GM12878 (cell line): ENCODE data around the gene CFLAR. TPM values are rescaled to one million over a fixed set of nuclear protein-coding genes. Genes with fewer than 3 reads are reported as not detected.

Experiments
- ATAC-seq: fragments of 200-7000 bp; cut with Tn5 transposase; 3 replicates; pipeline ENCODE4 v1.9.1; 2020; ENCODE audit warnings: mild to moderate bottlenecking, moderate library complexity
- BruUV-seq: library from RNA; stranded (reverse); fragments of 400-500 nt; replicated peaks from 2 replicates; lab custom pipeline; 2021; lab: Mats Ljungman, UMichigan
- CTCF ChIA-PET: fragments of 300-600 bp; sonication (Branson Sonifier 250); formaldehyde crosslinking; extraction: SDS; loops from one replicate; lab custom pipeline; 2021; ENCODE audit warnings: inconsistent platforms; lab: Yijun Ruan, JAX
- POLR2A ChIA-PET: fragments of 350-600 bp; formaldehyde crosslinking; extraction: SDS; loops from one replicate; lab custom pipeline; 2021; ENCODE audit warnings: inconsistent platforms; lab: Charles Lee
- RAD21 ChIA-PET: fragments of 300-600 bp; sonication (Branson Sonifier 250); formaldehyde crosslinking; loops from one replicate; lab custom pipeline; 2023; ENCODE audit warnings: antibody characterized with exemption; ENCODE audit not compliant: unreplicated experiment; lab: Charles Lee
- SMC1A ChIA-PET: fragments of 300-600 bp; sonication (Branson Sonifier 250); formaldehyde crosslinking; loops from one replicate; lab custom pipeline; 2023; ENCODE audit not compliant: unreplicated experiment, uncharacterized antibody; lab: Charles Lee
- DNase-seq: peaks from one replicate; pipeline ENCODE4 v3.0.0-alpha.2; 2011; ENCODE audit warnings: low read depth, low spot score
- FAIRE-seq: peaks from 3 replicates; lab custom pipeline; 2011; peaks lifted over from hg19 to GRCh38; lab: Jason Lieb, UNC
- H2AFZ ChIP-seq: 2 replicates; pipeline ENCODE4 v1.6.0; 2011; ENCODE audit warnings: low read depth, low read length, control low read depth; ENCODE audit not compliant: control insufficient read depth
- H3K27ac ChIP-seq: 2 replicates; pipeline ENCODE4 v1.5.1; 2011; ENCODE audit warnings: control low read depth; ENCODE audit not compliant: control insufficient read depth, insufficient read depth
- H3K27me3 ChIP-seq, 2 experiments: replicated peaks in 1 of 2; 2 replicates each; pipeline versions ENCODE4 v1.6.0 to v1.6.1; 2011; ENCODE audit warnings: low read length in 1 of 2; ENCODE audit not compliant: control insufficient read depth in 2 of 2, insufficient read depth in 2 of 2
- H3K36me3 ChIP-seq, 2 experiments: 2 replicates each; pipeline ENCODE4 v1.5.1; 2011; ENCODE audit warnings: low read length in 1 of 2; ENCODE audit not compliant: control insufficient read depth in 2 of 2, insufficient read depth in 2 of 2
- H3K4me1 ChIP-seq: 2 replicates; pipeline ENCODE4 v1.6.1; 2011; ENCODE audit warnings: mild to moderate bottlenecking, low read length, moderate library complexity, mixed read lengths; ENCODE audit not compliant: control insufficient read depth, insufficient read depth
- H3K4me2 ChIP-seq: 2 replicates; pipeline ENCODE4 v1.6.0; 2011; ENCODE audit warnings: control low read depth; ENCODE audit not compliant: control insufficient read depth, insufficient read depth
- H3K4me3 ChIP-seq: fragments of 200-600 bp; sonication (generic); 2 replicates; pipeline ENCODE4 v1.5.1; 2016
- H3K79me2 ChIP-seq: 2 replicates; pipeline ENCODE4 v1.6.0; 2011; ENCODE audit warnings: low read length; ENCODE audit not compliant: control insufficient read depth, insufficient read depth
- H3K9ac ChIP-seq: 2 replicates; pipeline ENCODE4 v1.8.0; 2011; ENCODE audit warnings: low read length, control low read depth, mixed read lengths; ENCODE audit not compliant: control insufficient read depth, insufficient read depth
- H3K9me3 ChIP-seq: replicated peaks from 3 replicates; pipeline ENCODE4 v1.5.1; 2011; ENCODE audit warnings: mild to moderate bottlenecking, low read length; ENCODE audit not compliant: control insufficient read depth, insufficient read depth
- H4K20me1 ChIP-seq: 2 replicates; pipeline ENCODE4 v1.6.0; 2011; ENCODE audit not compliant: control insufficient read depth, insufficient read depth
- CREM ChIP-seq: IDR thresholded peaks from 2 replicates; pipeline ENCODE4 v1.6.1; 2014; ENCODE audit warnings: antibody characterized with exemption, low read depth
- E4F1 ChIP-seq: fragments of 450-650 bp; IDR thresholded peaks from 2 replicates; pipeline ENCODE4 v1.6.1; 2018; ENCODE audit warnings: borderline replicate concordance, mild to moderate bottlenecking; ENCODE audit not compliant: partially characterized antibody
- FOXM1 ChIP-seq: IDR thresholded peaks from 2 replicates; pipeline ENCODE4 v1.6.1; 2012; ENCODE audit warnings: low read depth, mild to moderate bottlenecking, inconsistent platforms, low read length, moderate library complexity
- KAT2A ChIP-seq: conservative IDR thresholded peaks from 2 replicates; pipeline ENCODE4 v1.6.1; 2011; ENCODE audit warnings: low read depth, low read length; ENCODE audit not compliant: control insufficient read depth
- MEF2A ChIP-seq: IDR thresholded peaks from 2 replicates; pipeline ENCODE4 v1.6.1; 2011; ENCODE audit warnings: low read depth, mild to moderate bottlenecking, low read length, moderate library complexity; ENCODE audit not compliant: insufficient read depth
- NR2F1 ChIP-seq: fragments of 450-650 bp; conservative IDR thresholded peaks from 2 replicates; pipeline ENCODE4 v1.6.1; 2017; ENCODE audit warnings: mild to moderate bottlenecking
- POLR2A ChIP-seq: IDR thresholded peaks from 2 replicates; pipeline ENCODE4 v1.6.1; 2011; ENCODE audit warnings: low read depth, mild to moderate bottlenecking, low read length
- PRDM15 ChIP-seq: fragments of 450-650 bp; formaldehyde crosslinking; IDR thresholded peaks from 2 replicates; pipeline ENCODE4 v1.4.0; 2020; ENCODE audit warnings: mild to moderate bottlenecking, moderate library complexity
- STAT1 ChIP-seq: fragments of 450-650 bp; conservative IDR thresholded peaks from 2 replicates; pipeline ENCODE4 v1.6.1; 2014; ENCODE audit warnings: antibody characterized with exemption, mild to moderate bottlenecking
- TCF3 ChIP-seq: IDR thresholded peaks from 2 replicates; pipeline ENCODE4 v1.6.1; 2012; ENCODE audit warnings: low read depth, mild to moderate bottlenecking, low read length, borderline replicate concordance; ENCODE audit not compliant: insufficient read depth
- ZBTB4 ChIP-seq: fragments of 450-650 bp; formaldehyde crosslinking; IDR thresholded peaks from 2 replicates; pipeline ENCODE4 v1.4.0; 2022; ENCODE audit warnings: mild to moderate bottlenecking, moderate library complexity
- ZNF207 ChIP-seq: fragments of 450-650 bp; IDR thresholded peaks from 2 replicates; pipeline ENCODE4 v1.6.1; 2014; ENCODE audit warnings: antibody characterized with exemption, mild to moderate bottlenecking, borderline replicate concordance
- WGBS: methylation state at CpG from one replicate; pipeline ENCODE4 v1.1.6; 2016; ENCODE audit warnings: low lambda C conversion rate; ENCODE audit not compliant: insufficient replicate concordance, insufficient coverage; ENCODE audit errors: missing lambda C conversion rate; 5-methylcytosine and 5-hydroxymethylcytosine counted together
- in situ Hi-C: fragments of 300-500 bp; cut with MboI; formaldehyde crosslinking; loops from 9 replicates; pipeline ENCODE4 v1.14.3; 2018; ENCODE audit warnings: mixed read lengths
- intact Hi-C: fragments of 100-400 bp; cut with micrococcal nuclease; formaldehyde crosslinking; loops from one replicate; pipeline ENCODE4 v1.14.2; 2022; ENCODE audit not compliant: unreplicated experiment
- polyA plus RNA-seq, 11 experiments: library from polyadenylated mRNA; depleted of rRNA in 4 of 11; unstranded in 6 of 11; stranded (reverse) in 5 of 11; fragments of >200 nt; fragmentation: Nextera tagmentation in 4 of 11; fragmentation: Illumina TruSeq in 1 of 11; extraction: Ambion mirVana in 4 of 11; extraction: Trizol in 1 of 11; gene quantifications; 1 replicate in 1 of 11; 2 replicates in 10 of 11; pipeline versions ENCODE4 v1.2.1 to v1.2.3, GENCODE V29; 2011 to 2016; ENCODE audit warnings: inconsistent platforms in 2 of 11, missing spikeins in 2 of 11, low read depth in 1 of 11
- total RNA-seq, 4 experiments: library from RNA; depleted of rRNA in 3 of 4; stranded (reverse); fragments of >200 nt in 3 of 4; fragmentation: Illumina TruSeq in 1 of 4; extraction: Trizol in 1 of 4; gene quantifications; 2 replicates each; pipeline versions ENCODE4 v1.2.1 to v1.2.3, GENCODE V29; 2013 to 2021

CFLAR gene
- total and polyA plus RNA-seq, 10 of the 15 experiments (the other 5 are each of a cell fraction or from before 2014, with no cell fraction given): 80.6 to 181 (median 101) TPM

GRCh38 chr2:201154615-201155399, 38.8 kb downstream of the CFLAR start:
- ATAC-seq: no peak
- no TSS peak for BruUV-seq
- POLR2A ChIA-PET: interaction anchor here (1.4 to 2.6 kb wide), 5 partner anchors 23 to 35 kb away, joined by 4 to 11 read pairs (median 6); no protein-coding TSS in a partner anchor
- CTCF ChIA-PET: interaction anchor here (0.8 to 2.3 kb wide), 8 partner anchors 13 to 86 kb away, joined by 3 to 12 read pairs (median 4); no protein-coding TSS in a partner anchor
- Histone ChIP-seq H3K4me1 (peaks cover 23% of the 10 kb centered on the region), H3K9me3 (no peaks in the 10 kb centered on the region), H4K20me1 (no peaks in the 10 kb centered on the region), H2AFZ (no peak overlapping the region), H3K4me2 (no peak overlapping the region), H3K27me3 (no peaks in the 10 kb centered on the region), H3K36me3 (peaks cover 6 to 28% of the 10 kb centered on the region in 2 experiments), H3K27ac (no peak overlapping the region), H3K9ac (no peak overlapping the region), H3K4me3 (no peak overlapping the region), H3K79me2 (peaks cover 12% of the 10 kb centered on the region)
- SMC1A ChIA-PET: interaction anchor here (1.0 to 2.7 kb wide), 9 partner anchors 10 to 86 kb away, joined by 3 to 21 read pairs (median 5); partner anchors contain the start of genes CASP10 and CFLAR
- DNase-seq: no peak
- FAIRE-seq: no peak
- in situ Hi-C loops (no loop called here), intact Hi-C loops (loop anchor here (5.0 kb wide), 2 partner anchors 83 to 253 kb away; partner anchors contain the start of genes HYCC2 and NDUFB3)
- RAD21 ChIA-PET: interaction anchor here (1.0 to 1.1 kb wide), 2 partner anchors 22 to 36 kb away, joined by 3 to 4 read pairs; no protein-coding TSS in a partner anchor
- 75% methylated on average over 9 of the region's 9 CpGs for WGBS
- TF ChIP-seq MEF2A (no peak), POLR2A (no peak), E4F1 (no peak), NR2F1 (no peak), PRDM15 (no peak), ZNF207 (no peak), FOXM1 (no peak), TCF3 (no peak), CREM (no peak), ZBTB4 (CRISPR knock-in tag) (no peak), KAT2A (no peak), STAT1 (no peak)
